Measurements from ENCODE around the gene SLC6A9.

SLC6A9 gene

GRCh38 chr1:44032170-44032790, 1.0 kb upstream of the SLC6A9 start:
- DNase-seq (ENCODE audit: low read depth in 2 of 2) = no peak
- H3K4me3 ChIP-seq (replicated peaks in 1 of 2; ENCODE audit: low read depth in 2 of 2, low read length in 2 of 2) = no peak overlapping the region
- TF ChIP-seq CTCF (IDR thresholded peaks at IDR 0.05; ENCODE audit: low read depth, low read length) = no peak

- H3K4me3 ChIP-seq (replicated peaks in 1 of 2; ENCODE audit: low read depth in 2 of 2, low read length in 2 of 2) = peak overlapping the region; percentile 85 to 90
- no peak for TF ChIP-seq CTCF (IDR thresholded peaks at IDR 0.05; ENCODE audit: low read depth, low read length)
- DNase-seq (ENCODE audit: low read depth in 2 of 2) = peak; percentile 47 to 48
Measured at GRCh38 chr1:44030605-44031251, 534 bp downstream of the SLC6A9 start.

GRCh38 chr1:44029911-44030604, 1.2 kb downstream of the SLC6A9 start:
- no peak for TF ChIP-seq CTCF (IDR thresholded peaks at IDR 0.05; ENCODE audit: low read depth, low read length)
- peak overlapping the region; percentile 85 to 90 for H3K4me3 ChIP-seq (replicated peaks in 1 of 2; ENCODE audit: low read depth in 2 of 2, low read length in 2 of 2)
- DNase-seq (ENCODE audit: low read depth in 2 of 2) = peak; percentile 89 to 90

GRCh38 chr1:44029260-44029910, 1.9 kb downstream of the SLC6A9 start:
- no peak for DNase-seq (ENCODE audit: low read depth in 2 of 2)
- H3K4me3 ChIP-seq (replicated peaks in 1 of 2; ENCODE audit: low read depth in 2 of 2, low read length in 2 of 2) = peak overlapping the region; percentile 85 to 90
- TF ChIP-seq CTCF (IDR thresholded peaks at IDR 0.05; ENCODE audit: low read depth, low read length) = no peak

GRCh38 chr1:44027320-44027719, 3.9 kb downstream of the SLC6A9 start:
- TF ChIP-seq CTCF (IDR thresholded peaks at IDR 0.05; ENCODE audit: low read depth, low read length) = no peak
- DNase-seq (ENCODE audit: low read depth in 2 of 2) = no peak
- no peak overlapping the region for H3K4me3 ChIP-seq (replicated peaks in 1 of 2; ENCODE audit: low read depth in 2 of 2, low read length in 2 of 2)

GRCh38 chr1:44025816-44026215, 5.4 kb downstream of the SLC6A9 start:
- H3K4me3 ChIP-seq (replicated peaks in 1 of 2; ENCODE audit: low read depth in 2 of 2, low read length in 2 of 2) = no peak overlapping the region
- no peak for DNase-seq (ENCODE audit: low read depth in 2 of 2)
- no peak for TF ChIP-seq CTCF (IDR thresholded peaks at IDR 0.05; ENCODE audit: low read depth, low read length)

All from cardiac fibroblast (primary cell).